Pons (tissue), 1 donor: ENCODE results near the gene ACP3.
A peak's percentile ranks its signal among the peaks of the same experiment; 100 is the strongest.
"Not testable (repeated sequence)": the region's sequence is repeated elsewhere in the genome, so short reads cannot be mapped to it uniquely, and the experiment has no call there.

Experiments used
- DNase-seq: peaks from one replicate; pipeline ENCODE4 v3.0.0-alpha.2; 2016; ENCODE audit warnings: low spot score

Gene ACP3

GRCh38 chr3:132317229-132317948 is at the start of gene ACP3:
TSS of gene ACP3 (plus strand) at chr3:132317407. CDS start at chr3:132317457, 50 bp downstream.
- DNase-seq, result peak; percentile 76

- no peak for DNase-seq
Measured at GRCh38 chr3:132268956-132269355, 48.3 kb upstream of the ACP3 start.

- no peak for DNase-seq
Measured at GRCh38 chr3:132273036-132273435, 44.2 kb upstream of the ACP3 start.

- no peak for DNase-seq
Measured at GRCh38 chr3:132276228-132276906, 40.8 kb upstream of the ACP3 start.

GRCh38 chr3:132279030-132279429 is 38.2 kb upstream of the ACP3 start:
- no peak for DNase-seq

GRCh38 chr3:132283440-132283839 is 33.8 kb upstream of the ACP3 start:
- peak; percentile 87 for DNase-seq

- no peak for DNase-seq
Measured at GRCh38 chr3:132283916-132284405, 33.2 kb upstream of the ACP3 start.

- peak; percentile 13 for DNase-seq
Measured at GRCh38 chr3:132284781-132285619, 32.2 kb upstream of the ACP3 start.

- no peak for DNase-seq
Measured at GRCh38 chr3:132285620-132285945, 31.6 kb upstream of the ACP3 start.

GRCh38 chr3:132286035-132286434 is 31.2 kb upstream of the ACP3 start:
- no peak for DNase-seq

- DNase-seq, result no peak
Measured at GRCh38 chr3:132288357-132288756, 28.9 kb upstream of the ACP3 start.

GRCh38 chr3:132289316-132289715 is 27.9 kb upstream of the ACP3 start:
- no peak for DNase-seq

GRCh38 chr3:132290833-132291232 is 26.4 kb upstream of the ACP3 start:
- DNase-seq, result peak; percentile 30

GRCh38 chr3:132292042-132292441 is 25.2 kb upstream of the ACP3 start:
- DNase-seq, result no peak

GRCh38 chr3:132293251-132293650 is 24.0 kb upstream of the ACP3 start:
- no peak for DNase-seq

GRCh38 chr3:132294906-132295305 is 22.3 kb upstream of the ACP3 start:
- DNase-seq, result no peak

- not testable (repeated sequence) for DNase-seq
Measured at GRCh38 chr3:132303336-132304201, 13.6 kb upstream of the ACP3 start.

- DNase-seq, result not testable (repeated sequence)
Measured at GRCh38 chr3:132304351-132304750, 12.9 kb upstream of the ACP3 start.

- DNase-seq, result not testable (repeated sequence)
Measured at GRCh38 chr3:132310057-132310456, 7.2 kb upstream of the ACP3 start.

GRCh38 chr3:132311316-132311715 is 5.9 kb upstream of the ACP3 start:
- no peak for DNase-seq

GRCh38 chr3:132311841-132312240 is 5.4 kb upstream of the ACP3 start:
- DNase-seq, result no peak

- DNase-seq, result no peak
Measured at GRCh38 chr3:132315851-132316250, 1.4 kb upstream of the ACP3 start.
